Measurements from ENCODE around the gene AP2A2. TPM values are rescaled to one million over a fixed set of nuclear protein-coding genes. Genes with fewer than 3 reads are reported as not detected.

Gene AP2A2
- total RNA-seq, 1 donor from 2014 or later, result 9.5 TPM

DNA sequence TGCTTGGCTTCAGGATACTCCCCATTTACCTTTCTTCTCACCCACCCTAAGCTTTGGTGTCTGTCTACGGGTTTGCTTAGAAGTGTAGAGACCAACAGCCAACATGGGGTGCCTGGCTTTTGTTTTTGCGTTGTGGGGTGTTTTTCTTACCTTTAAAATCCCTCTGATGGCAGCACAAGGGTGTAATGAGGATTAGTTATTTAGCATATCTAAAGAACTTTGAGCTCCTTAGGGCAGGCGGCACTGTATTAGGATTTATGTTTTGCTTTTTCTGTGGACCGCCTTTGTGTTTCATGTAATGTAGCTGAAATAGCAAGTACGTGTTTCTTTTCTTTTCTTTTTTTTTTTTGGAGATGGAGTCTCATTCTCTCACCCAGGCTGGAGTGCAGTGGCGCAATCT lies 8.9 kb downstream of the AP2A2 start:
- H3K36me3 ChIP-seq (ENCODE audit: control insufficient read depth, insufficient read depth, low read length), result no peaks in the 10 kb centered on the region
- DNase-seq (ENCODE audit: low read depth) (no peak), FAIRE-seq (no peak)
- no peaks in the 10 kb centered on the region for H3K27me3 ChIP-seq (ENCODE audit: control insufficient read depth, insufficient read depth, low read length)
- TF ChIP-seq, protein P1, sequence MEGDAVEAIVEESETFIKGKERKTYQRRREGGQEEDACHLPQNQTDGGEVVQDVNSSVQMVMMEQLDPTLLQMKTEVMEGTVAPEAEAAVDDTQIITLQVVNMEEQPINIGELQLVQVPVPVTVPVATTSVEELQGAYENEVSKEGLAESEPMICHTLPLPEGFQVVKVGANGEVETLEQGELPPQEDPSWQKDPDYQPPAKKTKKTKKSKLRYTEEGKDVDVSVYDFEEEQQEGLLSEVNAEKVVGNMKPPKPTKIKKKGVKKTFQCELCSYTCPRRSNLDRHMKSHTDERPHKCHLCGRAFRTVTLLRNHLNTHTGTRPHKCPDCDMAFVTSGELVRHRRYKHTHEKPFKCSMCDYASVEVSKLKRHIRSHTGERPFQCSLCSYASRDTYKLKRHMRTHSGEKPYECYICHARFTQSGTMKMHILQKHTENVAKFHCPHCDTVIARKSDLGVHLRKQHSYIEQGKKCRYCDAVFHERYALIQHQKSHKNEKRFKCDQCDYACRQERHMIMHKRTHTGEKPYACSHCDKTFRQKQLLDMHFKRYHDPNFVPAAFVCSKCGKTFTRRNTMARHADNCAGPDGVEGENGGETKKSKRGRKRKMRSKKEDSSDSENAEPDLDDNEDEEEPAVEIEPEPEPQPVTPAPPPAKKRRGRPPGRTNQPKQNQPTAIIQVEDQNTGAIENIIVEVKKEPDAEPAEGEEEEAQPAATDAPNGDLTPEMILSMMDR (IDR thresholded peaks at IDR 0.05; ENCODE audit: insufficient read depth, low read length, severe bottlenecking), result no peak
- H3K4me3 ChIP-seq (ENCODE audit: low read depth, low read length), result no peak overlapping the region

GRCh38 chr11:936199-936598 lies 10.5 kb downstream of the AP2A2 start:
- DNase-seq (ENCODE audit: low read depth), result no peak
- no peaks in the 10 kb centered on the region for H3K27me3 ChIP-seq (ENCODE audit: control insufficient read depth, insufficient read depth, low read length)
- no peaks in the 10 kb centered on the region for H3K36me3 ChIP-seq (ENCODE audit: control insufficient read depth, insufficient read depth, low read length)
- no peak overlapping the region for H3K4me3 ChIP-seq (ENCODE audit: low read depth, low read length)
- no peak for FAIRE-seq
- TF ChIP-seq, protein P1 (IDR thresholded peaks at IDR 0.05; ENCODE audit: insufficient read depth, low read length, severe bottlenecking), result no peak

GRCh38 chr11:937841-938261 lies 12.2 kb downstream of the AP2A2 start:
- DNase-seq (ENCODE audit: low read depth) (no peak), FAIRE-seq (no peak)
- TF ChIP-seq, protein P1 (IDR thresholded peaks at IDR 0.05; ENCODE audit: insufficient read depth, low read length, severe bottlenecking), result no peak
- H3K4me3 ChIP-seq (ENCODE audit: low read depth, low read length), result no peak overlapping the region
- no peaks in the 10 kb centered on the region for H3K36me3 ChIP-seq (ENCODE audit: control insufficient read depth, insufficient read depth, low read length)
- no peaks in the 10 kb centered on the region for H3K27me3 ChIP-seq (ENCODE audit: control insufficient read depth, insufficient read depth, low read length)

DNA sequence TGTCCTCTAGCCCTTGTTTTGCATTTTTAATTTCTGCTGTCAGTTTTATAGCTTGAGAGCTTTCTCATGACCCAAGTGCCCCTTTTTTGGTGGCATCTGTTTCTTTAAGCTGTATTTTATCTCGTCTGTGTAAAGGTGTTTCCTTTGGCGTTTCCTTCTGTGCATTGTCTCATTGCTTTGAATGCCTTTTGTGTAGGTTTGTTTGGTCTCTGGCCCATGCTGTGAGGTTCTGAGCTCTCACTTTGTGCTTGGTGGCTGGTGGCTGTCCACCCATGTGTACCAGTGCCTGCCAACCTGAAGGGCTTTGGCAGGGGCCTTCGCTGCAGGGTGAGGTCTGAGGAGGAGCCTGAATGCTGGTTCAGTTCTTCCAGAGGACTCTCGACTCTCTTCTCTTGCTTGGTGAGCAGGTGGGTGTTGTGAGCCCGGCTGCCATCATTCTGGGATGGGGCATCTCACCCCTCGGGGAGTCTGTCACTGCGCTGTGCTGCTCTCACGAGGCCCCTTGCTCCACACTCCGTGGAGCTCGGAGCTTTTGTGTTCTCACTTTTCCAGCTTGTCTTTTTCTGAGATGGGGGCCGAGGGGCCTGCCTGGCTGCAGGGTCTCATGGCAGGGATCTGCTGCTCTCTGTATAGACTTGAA lies 14.9 kb downstream of the AP2A2 start:
- Histone ChIP-seq H3K36me3 (ENCODE audit: control insufficient read depth, insufficient read depth, low read length) (peaks cover 3% of the 10 kb centered on the region), H3K4me3 (ENCODE audit: low read depth, low read length) (no peak overlapping the region), H3K27me3 (ENCODE audit: control insufficient read depth, insufficient read depth, low read length) (no peaks in the 10 kb centered on the region)
- TF ChIP-seq, protein P1 (IDR thresholded peaks at IDR 0.05; ENCODE audit: insufficient read depth, low read length, severe bottlenecking), result no peak
- DNase-seq (ENCODE audit: low read depth) (no peak), FAIRE-seq (no peak)

- FAIRE-seq (peak; percentile 13), DNase-seq (ENCODE audit: low read depth) (peak; percentile 38)
Measured at GRCh38 chr11:942823-943222, 17.2 kb downstream of the AP2A2 start.

More at GRCh38 chr11:942823-943222, 17.2 kb downstream of the AP2A2 start:
- Histone ChIP-seq H3K27me3 (ENCODE audit: control insufficient read depth, insufficient read depth, low read length) (no peaks in the 10 kb centered on the region), H3K4me3 (ENCODE audit: low read depth, low read length) (no peak overlapping the region), H3K36me3 (ENCODE audit: control insufficient read depth, insufficient read depth, low read length) (peaks cover 6% of the 10 kb centered on the region)
- TF ChIP-seq, protein P1 (IDR thresholded peaks at IDR 0.05; ENCODE audit: insufficient read depth, low read length, severe bottlenecking), result no peak

Measured in bronchial epithelial cell (primary cell).